HCT116 (cell line): Measurements from ENCODE around the gene AMY2B. TPM values are rescaled to one million over a fixed set of nuclear protein-coding genes. Genes with fewer than 3 reads are reported as not detected.

Experiments
- ATAC-seq: fragments of 200-7000 bp; cut with Tn5 transposase; 2 replicates; pipeline ENCODE4 v1.9.1; 2020; ENCODE audit warnings: mild to moderate bottlenecking, moderate library complexity
- BruUV-seq: library from RNA; stranded (reverse); fragments of 400-500 nt; replicated peaks from 2 replicates; lab custom pipeline; 2021; lab: Mats Ljungman, UMichigan
- CTCF ChIA-PET: fragments of 300-600 bp; sonication (Branson Sonifier 250); formaldehyde crosslinking; loops from one replicate; lab custom pipeline; 2021; ENCODE audit warnings: antibody characterized with exemption; lab: Charles Lee
- POLR2A ChIA-PET: fragments of 300-600, 350-600 bp; sonication (Branson Sonifier 250); formaldehyde crosslinking; loops from one replicate; lab custom pipeline; 2021; ENCODE audit warnings: antibody characterized with exemption; lab: Charles Lee
- RAD21 ChIA-PET, 2 experiments: fragments of 300-600 bp; sonication (Branson Sonifier 250); formaldehyde crosslinking; loops; one replicate each; lab custom pipeline; 2023; ENCODE audit warnings: low total read pairs in 2 of 2; ENCODE audit not compliant: uncharacterized antibody in 2 of 2, unreplicated experiment in 2 of 2, low non-redundant PET in 1 of 2; lab: Charles Lee
- DNase-seq: peaks from one replicate; pipeline ENCODE4 v3.0.0-alpha.2; 2010; ENCODE audit warnings: low read depth, low spot score
- H2AFZ ChIP-seq: fragments of 200-600 bp; shearing (Covaris generic), sonication (generic); 2 replicates; pipeline ENCODE4 v1.6.1; 2017; ENCODE audit warnings: low read depth, mixed run types, mixed read lengths, antibody characterized with exemption, low read length; ENCODE audit not compliant: poor library complexity, severe bottlenecking
- H3K27ac ChIP-seq: 2 replicates; pipeline ENCODE4 v1.5.1; 2012; ENCODE audit warnings: low read depth, low read length
- H3K27me3 ChIP-seq: fragments of 200-600 bp; sonication (generic); 2 replicates; pipeline ENCODE4 v1.6.1; 2016; ENCODE audit warnings: mixed run types, low read length, mixed read lengths; ENCODE audit not compliant: insufficient read depth
- H3K36me3 ChIP-seq, 2 experiments: fragments of 200-500 bp in 1 of 2; fragments of 200-600 bp in 1 of 2; sonication (Bioruptor generic) in 1 of 2; sonication (generic) in 1 of 2; 2 replicates each; pipeline versions ENCODE4 v1.5.1 to v1.6.1; 2014 to 2016; ENCODE audit warnings: low read length in 2 of 2, inconsistent platforms in 1 of 2, mixed read lengths in 1 of 2, mixed run types in 1 of 2; ENCODE audit not compliant: insufficient read depth in 2 of 2, control insufficient read depth in 1 of 2
- H3K4me1 ChIP-seq, 2 experiments: fragments of 200-600 bp in 1 of 2; sonication (generic) in 1 of 2; 2 replicates each; pipeline versions ENCODE4 v1.5.1 to v1.6.1; 2012 to 2017; ENCODE audit warnings: low read length in 2 of 2, inconsistent platforms in 1 of 2, mild to moderate bottlenecking in 1 of 2, mixed read lengths in 1 of 2, mixed run types in 1 of 2, moderate library complexity in 1 of 2; ENCODE audit not compliant: insufficient read depth in 2 of 2, control insufficient read depth in 1 of 2
- H3K4me2 ChIP-seq: fragments of 200-600 bp; sonication (generic); 2 replicates; pipeline ENCODE4 v1.6.1; 2017; ENCODE audit warnings: mixed run types, low read length, mixed read lengths
- H3K4me3 ChIP-seq, 2 experiments: fragments of 200-600 bp in 1 of 2; sonication (generic) in 1 of 2; replicated peaks in 1 of 2; 2 replicates each; pipeline ENCODE4 v1.5.1; 2011 to 2016; ENCODE audit warnings: low read length in 2 of 2, control low read depth in 1 of 2, low read depth in 1 of 2, mild to moderate bottlenecking in 1 of 2, mixed read lengths in 1 of 2, mixed run types in 1 of 2
- H3K79me2 ChIP-seq: fragments of 200-600 bp; sonication (generic); 2 replicates; pipeline ENCODE4 v1.6.1; 2017; ENCODE audit warnings: mild to moderate bottlenecking, mixed run types, low read length, moderate library complexity, mixed read lengths; ENCODE audit not compliant: insufficient read depth
- H3K9ac ChIP-seq: fragments of 200-600 bp; sonication (generic); 2 replicates; pipeline ENCODE4 v1.6.1; 2016; ENCODE audit warnings: low read length, mixed read lengths
- H3K9me2 ChIP-seq: fragments of 200-600 bp; sonication (generic), shearing (Covaris generic); 2 replicates; pipeline ENCODE4 v1.6.1; 2017; ENCODE audit warnings: mixed run types, mild to moderate bottlenecking, moderate library complexity; ENCODE audit not compliant: insufficient read depth
- H3K9me3 ChIP-seq, 2 experiments: fragments of 200-500 bp in 1 of 2; fragments of 200-600 bp in 1 of 2; sonication (Bioruptor generic) in 1 of 2; sonication (generic) in 1 of 2; 2 replicates each; pipeline ENCODE4 v1.6.1; 2014 to 2017; ENCODE audit warnings: low read length in 2 of 2, mixed read lengths in 2 of 2, inconsistent platforms in 1 of 2, low read depth in 1 of 2, mild to moderate bottlenecking in 1 of 2, mixed run types in 1 of 2, moderate library complexity in 1 of 2; ENCODE audit not compliant: control insufficient read depth in 1 of 2, insufficient read depth in 1 of 2
- H4K20me1 ChIP-seq: fragments of 200-600 bp; sonication (generic), shearing (Covaris generic); 2 replicates; pipeline ENCODE4 v1.6.1; 2017; ENCODE audit warnings: mixed run types, mild to moderate bottlenecking, moderate library complexity; ENCODE audit not compliant: insufficient read depth
- CEBPB ChIP-seq: IDR thresholded peaks from 2 replicates; pipeline ENCODE4 v1.6.1; 2012; ENCODE audit warnings: low read depth
- ELF1 ChIP-seq: IDR thresholded peaks from 2 replicates; pipeline ENCODE4 v1.6.1; 2012; ENCODE audit warnings: low read depth, borderline replicate concordance
- EZH2 ChIP-seq: fragments of 200-600 bp; sonication (generic); IDR thresholded peaks from 2 replicates; pipeline ENCODE4 v1.6.1; 2017; ENCODE audit warnings: antibody characterized with exemption, mixed run types
- JUND ChIP-seq: IDR thresholded peaks from 2 replicates; pipeline ENCODE4 v1.6.1; 2012
- MAX ChIP-seq: IDR thresholded peaks from 2 replicates; pipeline ENCODE4 v1.6.1; 2012
- POLR2A ChIP-seq: IDR thresholded peaks from 2 replicates; pipeline ENCODE4 v1.7.0; 2011; ENCODE audit warnings: borderline replicate concordance; ENCODE audit not compliant: insufficient read depth, insufficient read length; ENCODE audit errors: extremely low read depth
- SRF ChIP-seq: IDR thresholded peaks from 2 replicates; pipeline ENCODE4 v1.6.1; 2012; ENCODE audit warnings: low read depth
- TCF7L2 ChIP-seq: IDR thresholded peaks from 2 replicates; pipeline ENCODE4 v1.7.0; 2011; ENCODE audit warnings: borderline replicate concordance, inconsistent platforms; ENCODE audit not compliant: insufficient read depth, insufficient read length; ENCODE audit errors: extremely low read depth
- YY1 ChIP-seq: IDR thresholded peaks from 2 replicates; pipeline ENCODE4 v1.6.1; 2011; ENCODE audit warnings: low read length, low read depth, moderate library complexity, mild to moderate bottlenecking; ENCODE audit not compliant: insufficient replicate concordance; ENCODE audit errors: extremely low read depth
- ZNF274 ChIP-seq: fragments of 200-500 bp; sonication (Bioruptor generic); IDR thresholded peaks from 2 replicates; pipeline ENCODE4 v1.6.1; 2014; ENCODE audit warnings: mild to moderate bottlenecking, low read depth, low read length, inconsistent platforms
- intact Hi-C: fragments of 100-400 bp; cut with micrococcal nuclease; formaldehyde crosslinking; loops from 2 replicates; pipeline ENCODE4 v1.10.0; 2022
- total RNA-seq: library from RNA; stranded (reverse); gene quantifications from one replicate; pipeline ENCODE4 v1.2.1, GENCODE V29; 2021; ENCODE audit not compliant: unreplicated experiment
- TF ChIP-seq, protein P1 (sequence below): IDR thresholded peaks from 2 replicates; pipeline ENCODE4 v1.6.1; 2011; ENCODE audit warnings: mild to moderate bottlenecking, low read length, moderate library complexity; ENCODE audit not compliant: insufficient replicate concordance; ENCODE audit errors: extremely low read depth

AMY2B gene
- total RNA-seq, 1 experiment from 2014 or later = 2.6 TPM

- Histone ChIP-seq H3K9me3 (no peaks in the 10 kb centered on the region), H3K9ac (no peak overlapping the region), H3K4me3 (no peak overlapping the region), H4K20me1 (no peaks in the 10 kb centered on the region), H3K79me2 (peaks cover 67% of the 10 kb centered on the region), H3K27ac (no peak overlapping the region), H3K4me1 (peaks cover 0 to 14% of the 10 kb centered on the region in 2 experiments; a peak in 2 of 4 replicates), H3K36me3 (0 out of 4 replicates have a peak, but pooled peaks cover 0 to under 1% of the 10 kb centered on the region in 2 experiments), H2AFZ (no peak overlapping the region), H3K4me2 (no peak overlapping the region), H3K9me2 (no peaks in the 10 kb centered on the region), H3K27me3 (no peaks in the 10 kb centered on the region)
- POLR2A ChIA-PET = no interaction called here
- RAD21 ChIA-PET = no interaction called here
- TF ChIP-seq POLR2A = no peak
- TF ChIP-seq JUND = no peak
- no peak for TF ChIP-seq ZNF274
- no peak for TF ChIP-seq CEBPB
- TF ChIP-seq TCF7L2 = no peak
- no peak for TF ChIP-seq YY1
- TF ChIP-seq SRF = no peak
- TF ChIP-seq, protein P1, sequence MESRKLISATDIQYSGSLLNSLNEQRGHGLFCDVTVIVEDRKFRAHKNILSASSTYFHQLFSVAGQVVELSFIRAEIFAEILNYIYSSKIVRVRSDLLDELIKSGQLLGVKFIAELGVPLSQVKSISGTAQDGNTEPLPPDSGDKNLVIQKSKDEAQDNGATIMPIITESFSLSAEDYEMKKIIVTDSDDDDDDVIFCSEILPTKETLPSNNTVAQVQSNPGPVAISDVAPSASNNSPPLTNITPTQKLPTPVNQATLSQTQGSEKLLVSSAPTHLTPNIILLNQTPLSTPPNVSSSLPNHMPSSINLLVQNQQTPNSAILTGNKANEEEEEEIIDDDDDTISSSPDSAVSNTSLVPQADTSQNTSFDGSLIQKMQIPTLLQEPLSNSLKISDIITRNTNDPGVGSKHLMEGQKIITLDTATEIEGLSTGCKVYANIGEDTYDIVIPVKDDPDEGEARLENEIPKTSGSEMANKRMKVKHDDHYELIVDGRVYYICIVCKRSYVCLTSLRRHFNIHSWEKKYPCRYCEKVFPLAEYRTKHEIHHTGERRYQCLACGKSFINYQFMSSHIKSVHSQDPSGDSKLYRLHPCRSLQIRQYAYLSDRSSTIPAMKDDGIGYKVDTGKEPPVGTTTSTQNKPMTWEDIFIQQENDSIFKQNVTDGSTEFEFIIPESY = no peak
- TF ChIP-seq EZH2 = no peak
- no peak for TF ChIP-seq MAX
- no peak for TF ChIP-seq ELF1
- intact Hi-C loops = no loop called here
- ATAC-seq (no peak), DNase-seq (no peak)
- no TSS peak for BruUV-seq
- CTCF ChIA-PET = no interaction called here
Observed at GRCh38 chr1:103529746-103530145, 41.6 kb upstream of the AMY2B start.
